NCI-H524 (cell line): ENCODE data around the gene CEP128.

Experiments used
- DNase-seq, 2 experiments: peaks; one replicate each; lab custom pipeline; 2025; lab: John Stamatoyannopoulos, UW

CEP128 gene

DNA sequence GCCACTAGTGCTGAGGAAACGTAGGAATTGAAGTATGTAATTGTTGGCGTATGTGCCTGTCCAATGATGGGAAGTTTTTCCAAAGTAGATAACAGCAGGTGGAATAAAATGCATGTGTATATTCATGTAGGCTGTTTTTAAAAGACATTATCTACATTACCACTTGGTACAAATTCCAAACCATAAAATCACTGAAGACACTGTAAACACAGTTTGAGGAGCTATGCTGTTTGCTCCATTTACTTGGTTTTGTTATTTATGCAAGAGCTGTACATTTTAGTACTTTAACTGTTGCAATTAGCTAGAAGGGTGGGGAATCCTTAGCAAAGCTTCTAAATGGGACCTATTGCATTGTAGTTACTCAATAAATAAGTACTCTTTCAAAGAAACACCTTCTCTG, 455.8 kb downstream of the CEP128 start:
- DNase-seq = no peak

- DNase-seq = no peak
Observed at GRCh38 chr14:80483331-80483730, 458.2 kb downstream of the CEP128 start.

DNA sequence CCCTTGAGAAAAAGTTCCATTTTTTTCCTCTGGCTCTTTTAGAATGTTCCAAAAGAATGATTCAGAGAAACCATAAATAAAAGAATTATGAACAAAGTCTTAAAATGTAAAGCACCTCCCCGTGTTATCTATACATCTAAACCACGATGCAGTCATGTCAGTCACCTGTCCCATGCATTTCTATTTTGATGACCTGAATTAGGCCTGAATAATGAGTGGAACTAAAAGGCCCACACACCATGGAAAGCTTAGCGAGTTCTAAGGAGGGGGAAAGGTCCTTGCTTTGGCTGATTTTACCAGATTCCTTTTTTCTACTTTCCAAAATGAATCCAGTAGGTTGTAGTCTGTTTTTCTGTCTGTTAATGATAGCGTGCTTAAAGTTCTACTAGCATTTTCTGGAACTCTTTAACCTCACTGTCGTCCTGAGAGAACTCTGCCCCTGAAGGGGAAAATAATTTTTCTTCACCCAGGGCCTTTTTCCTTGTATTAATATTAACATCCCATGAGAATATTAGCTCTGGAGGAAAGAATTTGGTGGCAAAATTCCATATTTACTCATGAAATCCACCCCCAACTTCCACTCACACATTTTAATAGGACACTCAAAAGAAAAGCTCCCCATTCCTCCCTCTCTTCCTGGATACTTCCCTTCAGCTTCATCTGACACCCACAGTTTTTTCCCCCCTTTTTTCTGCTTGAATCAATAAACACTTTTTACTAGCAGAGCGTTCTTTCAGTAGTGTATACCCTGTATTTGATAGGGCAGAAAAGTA, 464.0 kb downstream of the CEP128 start:
- no peak for DNase-seq

GRCh38 chr14:80475074-80475473, 466.5 kb downstream of the CEP128 start:
- DNase-seq = no peak

DNA sequence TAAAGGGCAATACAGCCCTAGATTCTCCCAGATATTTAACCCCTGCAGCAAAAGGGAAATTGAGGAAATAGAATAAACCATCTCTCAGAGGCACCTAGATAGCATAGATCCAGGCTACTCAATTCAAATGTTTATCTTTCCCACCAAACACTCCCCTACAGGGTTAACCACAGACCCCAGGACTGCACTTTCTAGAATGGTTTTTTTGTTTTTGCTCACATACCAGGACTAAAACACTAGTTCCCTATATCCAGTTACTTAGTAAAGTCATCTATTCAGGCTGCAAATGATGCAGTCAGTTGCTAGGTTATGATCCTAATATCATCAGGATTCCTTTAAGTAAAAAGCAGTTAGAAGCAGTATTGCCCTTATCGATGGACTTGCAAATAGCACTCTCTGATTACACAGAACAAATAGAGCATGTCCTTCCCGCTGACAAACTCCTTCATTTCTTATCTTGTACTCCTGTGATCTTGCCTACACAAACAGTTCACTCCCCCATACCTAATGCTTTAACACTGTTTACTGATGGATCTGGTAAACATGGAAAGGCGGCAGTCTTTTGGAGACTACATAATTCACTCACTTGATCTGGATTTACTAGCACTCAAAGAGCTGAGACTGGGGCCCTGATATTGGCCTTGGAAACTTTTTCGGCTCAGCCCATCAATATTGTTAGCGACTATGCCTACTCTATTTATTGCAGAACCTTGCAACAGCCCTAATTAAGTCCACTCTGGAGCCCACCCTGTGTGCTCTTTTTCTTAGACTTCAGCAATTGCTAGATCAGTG, 473.0 kb downstream of the CEP128 start:
- no peak for DNase-seq

DNA sequence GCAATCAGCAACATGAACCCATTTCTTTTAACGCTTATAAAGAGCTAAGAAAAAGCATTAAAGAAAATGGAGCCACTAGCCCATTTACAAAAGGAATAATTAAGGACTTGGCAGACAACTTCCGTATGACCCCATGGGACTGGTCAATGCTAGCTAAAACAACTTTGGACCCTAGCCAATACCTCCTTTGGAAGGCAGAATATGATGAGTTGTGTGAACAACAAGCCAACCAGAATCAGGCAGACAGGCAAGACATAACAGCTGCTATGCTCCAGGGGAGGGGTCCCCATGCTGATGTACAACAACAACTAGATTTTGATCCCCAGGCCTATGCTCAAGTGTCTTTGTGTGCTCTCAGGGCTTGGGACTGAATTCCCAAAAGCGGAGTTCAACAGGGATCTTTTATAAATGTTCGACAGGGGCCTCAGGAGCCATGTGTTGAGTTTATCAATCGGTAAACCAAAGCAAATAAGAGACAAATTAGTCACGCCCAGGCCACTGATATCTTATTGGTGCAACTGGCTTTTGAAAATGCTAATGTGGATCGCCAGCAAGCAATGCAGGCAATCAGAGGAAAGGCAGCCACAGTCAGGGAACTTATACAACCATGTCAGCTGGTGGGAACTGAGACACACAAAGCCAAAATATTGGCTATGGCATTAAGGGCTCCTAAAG, 475.9 kb downstream of the CEP128 start:
- DNase-seq = peak in 1 of 2 experiments; percentile 29

- DNase-seq = no peak
Observed at GRCh38 chr14:80464531-80465149, 476.9 kb downstream of the CEP128 start.

DNA sequence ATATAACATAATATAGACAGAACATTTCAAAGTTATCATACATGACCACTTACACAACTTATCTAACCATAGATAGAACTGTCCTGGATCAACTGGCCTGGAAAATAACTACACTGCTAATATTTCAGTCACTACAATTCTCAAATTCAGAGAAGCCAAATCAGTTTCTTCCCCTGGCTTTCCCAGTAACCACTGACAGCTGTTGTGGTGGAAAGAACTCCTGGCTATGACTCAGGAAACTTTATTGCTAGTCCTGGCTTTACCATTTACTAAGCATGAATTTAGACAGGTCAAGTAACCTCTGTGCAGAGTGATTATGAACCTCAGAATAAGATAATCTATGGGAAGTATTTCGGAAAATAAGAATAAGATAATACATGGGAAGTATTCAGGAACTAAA, 485.3 kb downstream of the CEP128 start:
- no peak for DNase-seq

DNA sequence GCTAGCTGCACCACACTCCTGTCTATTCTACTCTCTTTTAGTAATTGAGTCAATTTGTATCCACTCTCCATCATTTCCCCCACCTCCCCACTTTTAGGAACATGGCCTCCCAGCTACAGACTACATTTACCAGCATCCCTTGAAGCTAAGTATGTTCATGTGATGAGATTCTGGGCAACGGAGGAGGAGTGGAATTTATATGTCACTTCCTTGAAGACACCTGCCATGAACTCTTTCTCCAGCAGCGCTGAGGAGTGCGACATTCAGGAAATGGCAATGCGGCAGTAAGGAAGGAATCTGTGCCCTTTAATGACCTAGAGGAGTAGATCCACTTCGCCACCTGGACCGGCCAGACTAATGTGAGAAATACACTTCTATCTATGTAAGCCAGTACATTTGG, 486.5 kb downstream of the CEP128 start:
- no peak for DNase-seq

- DNase-seq = no peak
Observed at GRCh38 chr14:80448267-80448666, 493.3 kb downstream of the CEP128 start.

DNA sequence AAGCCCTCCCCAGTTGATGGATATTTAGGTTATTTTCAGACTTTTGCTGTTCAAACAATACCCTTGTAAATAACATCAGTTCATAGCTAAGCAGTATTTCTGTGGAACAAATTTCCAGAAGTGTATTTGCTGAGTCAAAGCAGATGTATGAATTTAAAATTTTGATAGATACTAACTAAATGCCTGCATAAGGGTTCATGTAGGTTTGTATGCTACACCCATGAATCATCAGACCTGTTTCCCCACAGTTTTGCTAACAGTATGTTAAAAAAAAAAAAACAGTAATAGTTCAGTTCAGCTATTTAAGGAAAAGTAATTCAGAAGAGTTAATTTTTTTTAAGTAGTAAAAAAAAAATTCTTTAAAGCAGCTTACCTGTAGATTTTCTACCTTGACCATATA, 494.1 kb downstream of the CEP128 start:
- no peak for DNase-seq
